Stomach (tissue), 4 donors: Measurements from ENCODE around the gene TP63.

Experiments
- CTCF ChIP-seq, 7 experiments: fragments of 450-650 bp in 4 of 7; fragments of 200-600 bp in 3 of 7; sonication (generic) in 3 of 7; IDR thresholded peaks; one replicate each; pipeline ENCODE4 v1.5.1; 2016 to 2019; ENCODE audit warnings: antibody characterized with exemption in 7 of 7, control low read depth in 2 of 7, mild to moderate bottlenecking in 1 of 7
- POLR2A ChIP-seq, 4 donors: fragments of 450-650 bp; IDR thresholded peaks; one replicate each; pipeline ENCODE4 v1.6.1; 2016; ENCODE audit warnings: antibody characterized with exemption in 4 of 4, control low read depth in 2 of 4, mild to moderate bottlenecking in 1 of 4, moderate library complexity in 1 of 4
- POLR2AphosphoS5 ChIP-seq, 3 donors: sonication (generic); formaldehyde crosslinking; IDR thresholded peaks; one replicate each; pipeline ENCODE4 v1.6.1; 2016; ENCODE audit warnings: antibody characterized with exemption in 3 of 3

GRCh38 chr3:189797103-189797750 is 166.0 kb downstream of the TP63 start:
- TF ChIP-seq POLR2A (IDR thresholded peaks at IDR 0.05) = no peak
- no peak for TF ChIP-seq CTCF (IDR thresholded peaks at IDR 0.05)
- no peak for TF ChIP-seq POLR2AphosphoS5 (IDR thresholded peaks at IDR 0.05)
